NCI-H82 (cell line): ENCODE data around the gene FILIP1.

Source experiments
- DNase-seq: peaks from one replicate; lab custom pipeline; 2025; lab: John Stamatoyannopoulos, UW

Gene FILIP1

DNA sequence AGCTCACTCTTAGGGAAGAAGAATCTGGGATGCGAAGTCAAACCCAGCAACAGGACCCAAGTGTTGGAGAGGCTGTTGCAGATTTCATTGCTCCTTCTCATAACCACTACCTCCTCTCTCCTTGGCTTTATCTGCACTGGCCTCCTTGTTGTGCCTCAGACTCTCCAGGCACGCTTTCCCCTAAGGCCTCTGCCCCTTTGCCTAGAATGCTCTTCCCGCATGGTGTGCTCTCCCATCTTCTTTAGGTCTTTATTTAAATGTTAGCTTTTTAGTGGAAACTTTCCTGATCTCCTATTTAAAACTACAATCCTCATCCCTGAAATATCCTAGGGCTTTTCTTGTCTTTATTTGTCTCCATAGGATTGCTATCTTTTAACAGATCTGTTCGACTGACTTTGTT lies 114.1 kb downstream of the FILIP1 start:
- no peak for DNase-seq

GRCh38 chr6:75378101-75378500 lies 115.5 kb downstream of the FILIP1 start:
- no peak for DNase-seq

DNA sequence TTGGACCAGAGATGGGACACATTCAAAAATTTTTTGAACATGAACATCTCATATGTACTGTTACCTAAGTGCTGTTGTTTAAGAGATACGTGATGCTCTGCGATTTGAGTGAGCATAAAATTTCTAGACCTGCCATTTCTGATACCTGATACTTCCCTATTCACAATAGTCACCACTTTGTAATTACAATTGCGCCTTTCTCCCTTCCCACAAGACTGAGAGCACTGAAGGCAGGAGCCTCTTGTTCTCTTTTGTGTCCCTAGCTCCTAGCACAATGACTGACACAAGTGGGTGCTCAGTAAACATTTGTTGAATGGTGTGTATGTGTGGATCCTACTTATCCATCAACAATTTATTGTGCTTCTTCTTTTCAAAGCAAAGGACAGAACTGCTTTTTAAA lies 116.2 kb downstream of the FILIP1 start:
- DNase-seq: no peak

DNA sequence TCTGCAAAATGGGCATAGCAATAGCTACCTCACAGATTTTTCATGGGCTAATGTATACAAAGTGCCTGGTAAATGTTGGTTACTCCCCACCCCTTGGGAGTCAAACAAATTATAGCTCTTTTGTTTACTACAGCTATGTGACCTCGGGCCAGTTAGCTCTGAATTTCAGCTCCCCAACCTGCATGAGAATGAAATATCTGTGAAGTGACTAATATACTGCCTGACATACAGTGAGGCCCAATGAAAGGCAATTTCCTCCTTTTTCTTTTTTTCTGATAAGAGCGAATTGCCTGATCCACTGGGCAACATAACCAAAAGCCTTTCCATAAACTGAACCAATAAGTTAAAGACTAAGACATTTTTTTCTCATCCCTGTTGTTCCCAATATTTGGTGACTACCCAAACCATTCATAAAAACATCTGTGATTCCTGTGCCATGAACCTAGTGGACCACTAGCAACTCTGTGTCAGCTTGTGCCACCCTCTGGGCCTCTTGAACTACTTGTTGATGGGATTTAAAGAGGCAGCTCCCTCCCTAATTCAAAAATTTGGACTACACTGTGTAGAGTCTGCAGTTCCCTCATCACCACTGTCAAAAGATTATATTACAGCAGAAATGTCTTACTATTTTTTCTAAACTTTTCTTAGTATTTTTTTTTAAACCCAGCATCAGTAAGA lies 117.1 kb downstream of the FILIP1 start:
- no peak for DNase-seq

GRCh38 chr6:75374961-75375400 lies 118.6 kb downstream of the FILIP1 start:
- DNase-seq: no peak

- DNase-seq: no peak
These were observed 120.7 kb downstream of the FILIP1 start for GRCh38 chr6:75372884-75373283.

- DNase-seq: no peak
These were observed 123.6 kb downstream of the FILIP1 start for GRCh38 chr6:75370011-75370410.

DNA sequence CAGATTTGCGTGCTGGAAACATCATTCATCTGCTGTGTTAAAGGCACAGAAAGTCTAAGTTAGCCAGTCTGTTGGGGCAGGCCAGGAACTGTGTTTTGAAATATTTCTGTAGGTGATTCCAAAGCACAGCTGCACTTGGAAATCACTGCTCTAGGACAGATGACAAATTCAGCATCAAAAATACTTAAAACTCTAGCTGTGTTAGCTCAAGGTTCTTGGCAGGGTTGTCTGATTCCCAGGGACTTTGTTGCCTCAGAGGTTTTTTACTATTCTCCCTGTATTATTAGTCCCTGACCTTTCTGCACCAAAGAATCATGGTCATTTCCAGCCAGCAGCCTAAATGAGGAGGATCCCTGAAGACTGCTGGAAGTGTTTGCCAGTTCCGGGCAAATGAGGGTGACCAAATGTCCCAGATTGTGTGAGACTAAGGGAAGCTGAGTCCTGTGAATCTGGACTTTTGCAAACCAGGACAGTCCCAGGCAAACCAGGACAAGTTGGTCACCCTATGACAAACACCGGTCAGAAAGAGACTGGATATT lies 124.7 kb downstream of the FILIP1 start:
- DNase-seq: no peak

- DNase-seq: peak; percentile 58
These were observed 125.3 kb downstream of the FILIP1 start for GRCh38 chr6:75368151-75368779.

DNA sequence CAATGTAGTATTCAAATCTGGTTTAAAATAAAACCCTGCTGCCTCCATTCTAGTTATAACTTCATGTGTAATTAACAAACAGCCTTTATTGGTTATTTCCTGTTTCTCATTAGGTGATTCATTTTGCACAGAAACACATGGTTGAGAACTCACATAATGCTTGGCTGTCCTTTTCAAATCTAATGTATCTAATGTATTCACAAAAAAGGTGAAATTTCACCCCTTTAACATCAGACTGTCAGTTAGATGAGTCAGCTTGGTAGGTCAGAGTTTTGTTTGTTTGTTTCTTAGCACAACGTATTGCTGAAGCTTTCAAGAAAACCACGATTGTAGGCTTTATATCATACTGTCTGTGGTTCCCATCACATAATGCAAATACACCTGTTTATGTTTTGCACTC lies 130.3 kb downstream of the FILIP1 start:
- DNase-seq: no peak

DNA sequence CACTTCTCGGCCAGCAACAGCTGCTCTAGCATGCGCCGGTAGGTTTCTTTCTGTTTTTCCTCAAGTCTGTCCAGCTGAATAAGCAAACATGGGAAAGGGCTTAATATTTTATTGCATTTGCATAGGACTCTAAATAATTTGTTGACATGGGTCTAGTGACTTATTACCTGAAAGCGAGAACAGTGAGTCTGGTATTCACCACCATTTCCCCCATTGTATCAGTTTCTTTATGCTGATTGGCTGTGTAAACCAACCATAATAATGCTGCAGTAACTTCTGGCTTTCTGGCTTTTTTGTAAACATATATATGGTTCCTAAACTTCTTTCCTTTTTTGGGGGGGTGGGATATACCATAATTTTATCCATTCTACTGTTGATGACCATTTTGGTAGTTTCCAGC lies 140.0 kb downstream of the FILIP1 start:
- no peak for DNase-seq

DNA sequence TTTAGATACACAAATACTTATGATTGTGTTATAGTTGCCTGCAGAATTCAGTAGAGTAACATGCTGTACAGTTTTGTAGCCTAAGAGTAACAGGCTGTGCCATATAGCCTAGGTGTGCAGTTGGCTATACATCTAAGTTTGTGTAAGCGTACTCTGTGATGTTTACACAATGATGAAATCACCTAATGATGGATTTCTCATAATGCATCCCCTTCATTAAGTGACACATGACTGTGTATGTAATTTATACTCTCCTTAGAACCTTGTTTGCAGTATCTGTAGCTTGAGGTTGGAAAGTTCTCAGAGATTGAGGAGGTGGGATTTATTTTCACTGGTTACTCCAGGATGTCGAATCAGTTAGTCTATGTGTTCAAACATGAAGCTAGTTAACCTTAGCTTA lies 142.0 kb downstream of the FILIP1 start:
- no peak for DNase-seq

- DNase-seq: no peak
These were observed 142.8 kb downstream of the FILIP1 start for GRCh38 chr6:75350808-75351207.

DNA sequence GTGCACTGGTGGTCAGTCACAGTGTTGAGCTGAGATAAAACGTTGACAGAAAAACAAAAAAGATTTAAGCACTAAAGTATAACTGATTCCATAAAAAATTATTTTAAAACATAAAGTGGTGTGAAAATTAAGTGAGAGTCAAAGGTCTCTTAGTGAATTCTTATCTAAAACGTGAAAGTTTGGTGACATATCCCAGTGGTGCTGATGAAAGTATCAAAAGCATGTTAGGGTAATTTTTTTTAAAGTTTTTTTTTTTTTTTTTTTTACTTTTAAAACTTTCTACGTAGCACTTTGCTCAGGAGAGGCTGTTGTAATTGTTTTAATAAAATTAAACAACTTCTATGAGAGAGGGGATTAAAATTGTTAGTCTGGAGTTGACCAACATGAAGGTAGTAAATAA lies 143.4 kb downstream of the FILIP1 start:
- DNase-seq: no peak

GRCh38 chr6:75349262-75349984 lies 144.2 kb downstream of the FILIP1 start:
- peak; percentile 73 for DNase-seq

GRCh38 chr6:75348882-75349261 lies 144.7 kb downstream of the FILIP1 start:
- no peak for DNase-seq

DNA sequence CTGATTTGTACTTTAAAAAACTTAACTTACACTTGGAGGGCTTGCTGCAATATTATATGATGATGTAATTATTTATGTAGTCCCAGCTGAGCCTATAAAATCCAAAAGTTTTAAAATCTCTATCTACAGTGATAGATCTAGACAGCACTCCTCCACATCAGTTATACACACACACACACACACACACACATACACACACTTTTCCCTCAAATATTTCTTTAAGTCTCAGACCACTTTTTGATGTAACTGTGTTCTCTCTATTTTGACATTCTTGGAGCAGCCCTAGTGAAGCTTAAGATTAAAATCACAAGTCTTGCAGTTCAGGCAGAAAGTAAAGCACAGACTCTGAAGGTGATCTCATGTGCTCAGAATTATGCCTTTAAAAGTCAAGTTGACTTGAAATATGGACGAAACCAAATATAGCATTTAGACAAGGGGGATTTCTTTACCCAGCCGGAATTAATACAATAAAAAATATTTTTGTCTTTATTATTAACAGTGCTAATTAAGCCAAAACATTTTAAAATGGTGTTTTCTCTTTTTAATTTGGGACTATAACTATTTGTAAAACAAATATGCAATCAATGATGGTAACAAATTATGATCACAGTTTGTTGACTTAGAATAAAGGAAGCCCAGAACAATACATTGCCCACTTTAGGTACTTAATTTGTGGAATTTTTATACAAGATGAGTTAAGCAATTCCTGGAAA lies 145.5 kb downstream of the FILIP1 start:
- DNase-seq: no peak

DNA sequence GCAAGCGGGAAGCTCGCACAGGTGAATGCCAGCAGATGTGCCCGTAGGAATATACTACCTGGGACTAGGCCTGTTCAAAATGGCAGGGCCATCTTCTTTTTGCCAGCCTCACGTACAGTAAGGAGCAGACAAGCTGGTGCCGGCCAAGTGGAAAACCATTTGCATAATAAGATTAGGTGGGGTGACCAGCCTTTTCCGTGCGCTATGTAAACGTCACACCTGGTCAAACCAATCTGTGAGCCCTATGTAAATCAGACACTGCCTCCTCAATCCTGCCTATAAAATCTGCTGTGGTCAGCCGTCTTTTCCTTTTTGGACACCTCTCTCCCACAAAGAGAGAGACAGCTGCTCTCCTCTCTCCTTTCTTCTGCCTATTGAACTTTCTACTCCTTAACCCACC lies 148.2 kb downstream of the FILIP1 start:
- peak; percentile 54 for DNase-seq

DNA sequence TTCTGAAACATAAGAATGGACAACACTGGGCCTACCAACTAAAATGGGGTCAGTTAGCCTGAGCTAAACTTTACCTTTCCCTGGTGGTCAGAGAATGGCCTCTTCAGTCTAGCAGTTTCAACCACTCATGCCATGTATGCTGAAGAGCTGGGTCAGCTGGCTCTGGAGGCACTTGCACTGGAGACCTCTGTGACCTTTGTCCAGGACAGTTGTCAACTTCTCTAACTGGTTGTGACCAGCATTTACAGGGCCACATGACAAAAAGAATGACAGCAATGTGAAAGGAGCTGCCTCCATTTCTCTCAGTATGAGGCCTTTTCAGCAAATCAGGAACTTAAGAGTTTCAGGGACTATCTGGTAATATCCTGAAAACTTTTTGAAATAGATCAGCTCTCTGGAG lies 149.1 kb downstream of the FILIP1 start:
- DNase-seq: no peak

GRCh38 chr6:75344021-75344420 lies 149.6 kb downstream of the FILIP1 start:
- DNase-seq: no peak

GRCh38 chr6:75337835-75338580 lies 155.6 kb downstream of the FILIP1 start:
- no peak for DNase-seq
